GM12878 (cell line): ENCODE measurements around the gene MEIOSIN. TPM values are rescaled to one million over a fixed set of nuclear protein-coding genes. Genes with fewer than 3 reads are reported as not detected.

Experiments used
- BACH1 ChIP-seq: fragments of 450-650 bp; IDR thresholded peaks from 2 replicates; pipeline ENCODE4 v1.6.1; 2017; ENCODE audit warnings: mild to moderate bottlenecking, borderline replicate concordance
- CBFB ChIP-seq: IDR thresholded peaks from 2 replicates; pipeline ENCODE4 v1.6.1; 2016; ENCODE audit warnings: antibody characterized with exemption, low read depth
- CHD2 ChIP-seq: IDR thresholded peaks from 2 replicates; pipeline ENCODE4 v1.6.1; 2011; ENCODE audit warnings: low read depth, low read length, improper control_type of control experiment, borderline replicate concordance
- JUNB ChIP-seq: IDR thresholded peaks from 2 replicates; pipeline ENCODE4 v1.6.1; 2016; ENCODE audit warnings: antibody characterized with exemption, mild to moderate bottlenecking
- MXI1 ChIP-seq: fragments of 150-350 bp; IDR thresholded peaks from 2 replicates; pipeline ENCODE4 v1.6.1; 2011; ENCODE audit warnings: low read depth, mild to moderate bottlenecking, inconsistent platforms, low read length, improper control_type of control experiment
- NFXL1 ChIP-seq: fragments of 450-650 bp; IDR thresholded peaks from 2 replicates; pipeline ENCODE4 v1.6.1; 2017; ENCODE audit warnings: antibody characterized with exemption, mild to moderate bottlenecking, borderline replicate concordance
- PML ChIP-seq: IDR thresholded peaks from 2 replicates; pipeline ENCODE4 v1.6.1; 2012; ENCODE audit warnings: low read length, inconsistent platforms
- RBBP5 ChIP-seq: fragments of 200-600 bp; sonication (generic); conservative IDR thresholded peaks from 2 replicates; pipeline ENCODE4 v1.6.1; 2016
- polyA plus RNA-seq, 11 experiments: library from polyadenylated mRNA; depleted of rRNA in 4 of 11; unstranded in 6 of 11; stranded (reverse) in 5 of 11; fragments of >200 nt; fragmentation: Nextera tagmentation in 4 of 11; fragmentation: Illumina TruSeq in 1 of 11; extraction: Ambion mirVana in 4 of 11; extraction: Trizol in 1 of 11; gene quantifications; 1 replicate in 1 of 11; 2 replicates in 10 of 11; pipeline versions ENCODE4 v1.2.1 to v1.2.3, GENCODE V29; 2011 to 2016; ENCODE audit warnings: inconsistent platforms in 2 of 11, missing spikeins in 2 of 11, low read depth in 1 of 11
- total RNA-seq, 4 experiments: library from RNA; depleted of rRNA in 3 of 4; stranded (reverse); fragments of >200 nt in 3 of 4; fragmentation: Illumina TruSeq in 1 of 4; extraction: Trizol in 1 of 4; gene quantifications; 2 replicates each; pipeline versions ENCODE4 v1.2.1 to v1.2.3, GENCODE V29; 2013 to 2021
- TF ChIP-seq, protein P1 (sequence below): IDR thresholded peaks from 2 replicates; pipeline ENCODE4 v1.6.1; 2011; ENCODE audit warnings: low read depth, mild to moderate bottlenecking, low read length, moderate library complexity, borderline replicate concordance; ENCODE audit errors: extremely low read depth
- TF ChIP-seq, protein P2 (sequence below): fragments of 450-650 bp; IDR thresholded peaks from 2 replicates; pipeline ENCODE4 v1.6.1; 2017; ENCODE audit warnings: antibody characterized with exemption, mild to moderate bottlenecking, moderate library complexity
- TF ChIP-seq, protein P3 (sequence below): fragments of 450-650 bp; IDR thresholded peaks from 2 replicates; pipeline ENCODE4 v1.6.1; 2017; ENCODE audit warnings: mild to moderate bottlenecking
- TF ChIP-seq, protein P4 (sequence below): fragments of 450-650 bp; IDR thresholded peaks from 2 replicates; pipeline ENCODE4 v1.6.1; 2016; ENCODE audit warnings: mild to moderate bottlenecking
- TF ChIP-seq, protein P5 (sequence below): fragments of 450-650 bp; formaldehyde crosslinking; IDR thresholded peaks from 2 replicates; pipeline ENCODE4 v1.4.0; 2022; ENCODE audit warnings: mild to moderate bottlenecking, moderate library complexity
- TF ChIP-seq, protein P6 (sequence below): fragments of 450-650 bp; IDR thresholded peaks from 2 replicates; pipeline ENCODE4 v1.6.1; 2014; ENCODE audit warnings: mild to moderate bottlenecking

The MEIOSIN gene
- total and polyA plus RNA-seq, 10 of the 15 experiments (the other 5 are each of a cell fraction or from before 2014, with no cell fraction given) = 0.05 to 0.66 (median 0.14) TPM; not detected in 4

DNA sequence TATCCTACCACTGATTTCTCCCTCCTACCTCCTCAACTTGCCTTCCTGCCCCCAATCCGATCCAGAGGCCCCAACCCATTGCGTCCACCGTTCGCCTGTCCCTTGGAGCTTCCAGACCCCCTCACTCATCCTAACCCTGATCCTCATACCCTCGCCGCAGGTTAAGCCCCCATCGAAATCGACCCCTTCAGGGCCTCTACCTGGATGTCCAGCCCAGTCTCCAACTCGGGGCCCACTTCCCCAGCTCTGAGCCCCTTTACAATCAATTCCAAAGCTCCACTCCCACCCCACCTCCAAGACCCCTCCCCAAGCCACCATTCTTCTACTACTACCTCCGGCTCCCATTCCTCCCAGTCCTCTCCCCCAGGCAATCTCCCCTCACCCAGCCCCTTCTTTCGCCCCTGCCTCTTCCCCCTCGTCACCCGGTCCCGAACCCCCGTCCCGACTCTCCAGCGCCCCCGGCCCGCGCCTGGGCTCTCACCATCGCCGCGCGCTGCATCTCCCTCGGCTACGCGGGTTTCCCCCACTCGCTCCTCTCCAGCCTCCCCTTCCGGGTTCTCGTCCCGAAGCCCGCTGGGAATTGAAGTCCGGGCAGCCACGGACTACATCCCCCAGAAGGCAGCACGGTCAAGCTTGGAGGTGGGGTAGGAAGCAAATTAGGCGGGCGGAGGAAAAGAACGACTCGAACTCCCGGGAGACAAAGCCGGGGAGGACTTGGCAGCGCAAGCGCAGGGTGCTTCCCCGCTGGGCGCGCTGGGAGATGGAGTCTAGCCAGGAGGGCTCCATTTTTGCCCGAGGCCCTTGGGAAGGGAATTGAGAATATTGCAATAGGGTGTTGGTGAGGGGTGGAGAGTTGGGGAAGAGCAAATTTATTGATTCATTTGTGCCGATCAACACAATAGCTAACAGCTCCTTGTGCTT, 2.6 kb upstream of the MEIOSIN start, which contains the start of gene FBXO46 (continued):
- no peak for TF ChIP-seq JUNB
- TF ChIP-seq, protein P1, sequence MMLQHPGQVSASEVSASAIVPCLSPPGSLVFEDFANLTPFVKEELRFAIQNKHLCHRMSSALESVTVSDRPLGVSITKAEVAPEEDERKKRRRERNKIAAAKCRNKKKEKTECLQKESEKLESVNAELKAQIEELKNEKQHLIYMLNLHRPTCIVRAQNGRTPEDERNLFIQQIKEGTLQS = no peak
- peak; percentile 93 for TF ChIP-seq CHD2
- TF ChIP-seq CBFB = no peak; the same call in 1 of the 2 replicates
- no peak for TF ChIP-seq BACH1
- no peak for TF ChIP-seq RBBP5
- peak; percentile 49; the same call in 1 of the 2 replicates for TF ChIP-seq PML
- peak; percentile 24; the same call in 1 of the 2 replicates for TF ChIP-seq MXI1
- no peak for TF ChIP-seq NFXL1
- TF ChIP-seq, protein P2, sequence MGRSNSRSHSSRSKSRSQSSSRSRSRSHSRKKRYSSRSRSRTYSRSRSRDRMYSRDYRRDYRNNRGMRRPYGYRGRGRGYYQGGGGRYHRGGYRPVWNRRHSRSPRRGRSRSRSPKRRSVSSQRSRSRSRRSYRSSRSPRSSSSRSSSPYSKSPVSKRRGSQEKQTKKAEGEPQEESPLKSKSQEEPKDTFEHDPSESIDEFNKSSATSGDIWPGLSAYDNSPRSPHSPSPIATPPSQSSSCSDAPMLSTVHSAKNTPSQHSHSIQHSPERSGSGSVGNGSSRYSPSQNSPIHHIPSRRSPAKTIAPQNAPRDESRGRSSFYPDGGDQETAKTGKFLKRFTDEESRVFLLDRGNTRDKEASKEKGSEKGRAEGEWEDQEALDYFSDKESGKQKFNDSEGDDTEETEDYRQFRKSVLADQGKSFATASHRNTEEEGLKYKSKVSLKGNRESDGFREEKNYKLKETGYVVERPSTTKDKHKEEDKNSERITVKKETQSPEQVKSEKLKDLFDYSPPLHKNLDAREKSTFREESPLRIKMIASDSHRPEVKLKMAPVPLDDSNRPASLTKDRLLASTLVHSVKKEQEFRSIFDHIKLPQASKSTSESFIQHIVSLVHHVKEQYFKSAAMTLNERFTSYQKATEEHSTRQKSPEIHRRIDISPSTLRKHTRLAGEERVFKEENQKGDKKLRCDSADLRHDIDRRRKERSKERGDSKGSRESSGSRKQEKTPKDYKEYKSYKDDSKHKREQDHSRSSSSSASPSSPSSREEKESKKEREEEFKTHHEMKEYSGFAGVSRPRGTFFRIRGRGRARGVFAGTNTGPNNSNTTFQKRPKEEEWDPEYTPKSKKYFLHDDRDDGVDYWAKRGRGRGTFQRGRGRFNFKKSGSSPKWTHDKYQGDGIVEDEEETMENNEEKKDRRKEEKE = no peak
- TF ChIP-seq, protein P3, sequence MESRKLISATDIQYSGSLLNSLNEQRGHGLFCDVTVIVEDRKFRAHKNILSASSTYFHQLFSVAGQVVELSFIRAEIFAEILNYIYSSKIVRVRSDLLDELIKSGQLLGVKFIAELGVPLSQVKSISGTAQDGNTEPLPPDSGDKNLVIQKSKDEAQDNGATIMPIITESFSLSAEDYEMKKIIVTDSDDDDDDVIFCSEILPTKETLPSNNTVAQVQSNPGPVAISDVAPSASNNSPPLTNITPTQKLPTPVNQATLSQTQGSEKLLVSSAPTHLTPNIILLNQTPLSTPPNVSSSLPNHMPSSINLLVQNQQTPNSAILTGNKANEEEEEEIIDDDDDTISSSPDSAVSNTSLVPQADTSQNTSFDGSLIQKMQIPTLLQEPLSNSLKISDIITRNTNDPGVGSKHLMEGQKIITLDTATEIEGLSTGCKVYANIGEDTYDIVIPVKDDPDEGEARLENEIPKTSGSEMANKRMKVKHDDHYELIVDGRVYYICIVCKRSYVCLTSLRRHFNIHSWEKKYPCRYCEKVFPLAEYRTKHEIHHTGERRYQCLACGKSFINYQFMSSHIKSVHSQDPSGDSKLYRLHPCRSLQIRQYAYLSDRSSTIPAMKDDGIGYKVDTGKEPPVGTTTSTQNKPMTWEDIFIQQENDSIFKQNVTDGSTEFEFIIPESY = no peak
- TF ChIP-seq, protein P4, sequence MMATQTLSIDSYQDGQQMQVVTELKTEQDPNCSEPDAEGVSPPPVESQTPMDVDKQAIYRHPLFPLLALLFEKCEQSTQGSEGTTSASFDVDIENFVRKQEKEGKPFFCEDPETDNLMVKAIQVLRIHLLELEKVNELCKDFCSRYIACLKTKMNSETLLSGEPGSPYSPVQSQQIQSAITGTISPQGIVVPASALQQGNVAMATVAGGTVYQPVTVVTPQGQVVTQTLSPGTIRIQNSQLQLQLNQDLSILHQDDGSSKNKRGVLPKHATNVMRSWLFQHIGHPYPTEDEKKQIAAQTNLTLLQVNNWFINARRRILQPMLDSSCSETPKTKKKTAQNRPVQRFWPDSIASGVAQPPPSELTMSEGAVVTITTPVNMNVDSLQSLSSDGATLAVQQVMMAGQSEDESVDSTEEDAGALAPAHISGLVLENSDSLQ = 0 out of 2 replicates have a peak, but pooled peaks have one; percentile 6
- TF ChIP-seq, protein P5, sequence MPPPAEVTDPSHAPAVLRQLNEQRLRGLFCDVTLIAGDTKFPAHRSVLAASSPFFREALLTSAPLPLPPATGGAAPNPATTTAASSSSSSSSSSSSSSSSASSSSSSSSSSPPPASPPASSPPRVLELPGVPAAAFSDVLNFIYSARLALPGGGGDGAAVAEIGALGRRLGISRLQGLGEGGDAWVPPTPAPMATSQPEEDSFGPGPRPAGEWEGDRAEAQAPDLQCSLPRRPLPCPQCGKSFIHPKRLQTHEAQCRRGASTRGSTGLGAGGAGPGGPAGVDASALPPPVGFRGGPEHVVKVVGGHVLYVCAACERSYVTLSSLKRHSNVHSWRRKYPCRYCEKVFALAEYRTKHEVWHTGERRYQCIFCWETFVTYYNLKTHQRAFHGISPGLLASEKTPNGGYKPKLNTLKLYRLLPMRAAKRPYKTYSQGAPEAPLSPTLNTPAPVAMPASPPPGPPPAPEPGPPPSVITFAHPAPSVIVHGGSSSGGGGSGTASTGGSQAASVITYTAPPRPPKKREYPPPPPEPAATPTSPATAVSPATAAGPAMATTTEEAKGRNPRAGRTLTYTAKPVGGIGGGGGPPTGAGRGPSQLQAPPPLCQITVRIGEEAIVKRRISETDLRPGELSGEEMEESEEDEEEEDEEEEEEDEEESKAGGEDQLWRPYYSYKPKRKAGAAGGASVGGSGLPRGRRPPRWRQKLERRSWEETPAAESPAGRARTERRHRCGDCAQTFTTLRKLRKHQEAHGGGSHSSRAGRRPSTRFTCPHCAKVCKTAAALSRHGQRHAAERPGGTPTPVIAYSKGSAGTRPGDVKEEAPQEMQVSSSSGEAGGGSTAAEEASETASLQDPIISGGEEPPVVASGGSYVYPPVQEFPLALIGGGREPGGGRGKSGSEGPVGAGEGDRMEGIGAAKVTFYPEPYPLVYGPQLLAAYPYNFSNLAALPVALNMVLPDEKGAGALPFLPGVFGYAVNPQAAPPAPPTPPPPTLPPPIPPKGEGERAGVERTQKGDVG (CRISPR knock-in tag) = no peak
- TF ChIP-seq, protein P6, sequence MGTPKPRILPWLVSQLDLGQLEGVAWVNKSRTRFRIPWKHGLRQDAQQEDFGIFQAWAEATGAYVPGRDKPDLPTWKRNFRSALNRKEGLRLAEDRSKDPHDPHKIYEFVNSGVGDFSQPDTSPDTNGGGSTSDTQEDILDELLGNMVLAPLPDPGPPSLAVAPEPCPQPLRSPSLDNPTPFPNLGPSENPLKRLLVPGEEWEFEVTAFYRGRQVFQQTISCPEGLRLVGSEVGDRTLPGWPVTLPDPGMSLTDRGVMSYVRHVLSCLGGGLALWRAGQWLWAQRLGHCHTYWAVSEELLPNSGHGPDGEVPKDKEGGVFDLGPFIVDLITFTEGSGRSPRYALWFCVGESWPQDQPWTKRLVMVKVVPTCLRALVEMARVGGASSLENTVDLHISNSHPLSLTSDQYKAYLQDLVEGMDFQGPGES = no peak
